Eye (tissue), 1 donor: ENCODE results near the gene ATP5F1A.

Experiments
- DNase-seq: peaks from one replicate; pipeline ENCODE4 v3.0.0-alpha.2; 2015

The ATP5F1A gene

DNA sequence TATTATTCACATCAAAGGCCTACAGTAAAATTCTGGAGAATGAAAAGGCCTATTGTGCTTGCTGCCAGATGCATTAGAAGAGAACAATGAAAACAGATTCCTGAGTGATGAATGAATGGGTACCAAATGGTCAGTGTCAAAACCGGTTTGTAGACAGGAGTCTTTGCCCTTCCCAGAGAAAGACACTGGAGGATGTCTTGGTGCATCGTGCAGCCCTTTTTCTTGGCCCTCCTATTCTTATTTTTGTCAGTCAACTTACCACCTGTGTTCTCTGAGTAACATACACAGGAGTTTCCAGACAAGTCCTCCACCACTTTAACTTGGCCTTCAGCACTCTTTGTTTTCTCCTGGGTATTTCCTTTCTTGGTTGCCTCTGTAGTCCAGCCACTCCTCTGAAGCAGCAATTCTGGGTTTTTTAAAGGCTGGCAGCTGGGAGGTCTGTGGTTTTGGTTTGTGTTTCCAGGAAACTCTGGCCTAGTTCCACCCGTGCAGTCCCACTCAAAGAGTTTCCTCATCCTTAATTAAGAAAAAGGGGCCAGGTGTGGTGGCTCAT lies 55.4 kb downstream of the ATP5F1A start:
- peak; percentile 88 for DNase-seq

DNA sequence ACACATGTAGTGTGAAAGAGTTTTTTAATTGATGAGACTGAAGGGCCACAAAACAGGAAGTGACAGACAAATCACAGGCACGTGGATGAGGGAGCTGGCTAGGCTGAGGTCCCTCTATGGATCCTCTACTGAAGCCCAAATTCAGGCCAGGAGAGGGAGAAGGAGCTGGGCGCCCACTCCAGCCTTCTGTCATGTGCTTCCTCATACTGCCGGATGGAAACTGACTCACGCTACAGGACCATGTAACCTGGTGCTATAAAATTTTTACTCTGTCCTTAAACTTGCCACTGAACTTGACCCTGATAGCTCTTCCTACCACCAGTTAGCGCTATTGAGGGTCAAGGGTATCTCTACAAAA lies 57.4 kb downstream of the ATP5F1A start:
- no peak for DNase-seq

DNA sequence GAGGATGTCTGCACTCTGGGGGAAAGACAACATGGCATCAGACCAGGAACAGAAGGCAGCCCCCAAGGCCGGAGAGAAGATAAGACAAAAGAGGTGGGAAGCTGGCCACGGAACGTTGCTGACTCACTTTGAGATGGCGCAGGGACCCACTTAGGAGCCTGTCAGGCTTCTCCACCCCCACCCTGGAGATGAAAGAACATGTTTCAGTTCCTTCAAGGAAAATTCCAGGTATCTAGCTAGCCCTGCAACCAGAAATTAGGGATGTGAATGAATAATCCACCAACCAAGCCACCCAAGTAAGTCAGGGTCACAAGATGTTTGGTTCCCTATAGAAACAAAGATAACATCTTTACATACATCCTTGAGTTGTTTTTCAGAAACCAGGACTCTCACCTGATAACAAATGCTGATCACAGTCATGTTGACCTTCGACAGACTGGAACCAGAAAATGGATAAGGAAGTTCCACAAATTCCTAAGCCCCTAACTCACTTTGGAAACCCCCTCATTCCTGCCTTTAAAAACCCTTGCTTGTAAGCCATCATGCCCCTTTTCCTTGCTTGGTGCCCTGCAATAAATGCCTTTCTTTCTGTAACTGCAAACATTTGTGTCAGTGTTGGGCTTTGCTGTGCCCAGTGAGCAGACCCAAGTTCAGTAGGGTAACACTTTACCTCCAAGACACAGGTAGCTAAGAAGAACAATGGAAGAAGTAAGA lies 57.9 kb downstream of the ATP5F1A start:
- no peak for DNase-seq

DNA sequence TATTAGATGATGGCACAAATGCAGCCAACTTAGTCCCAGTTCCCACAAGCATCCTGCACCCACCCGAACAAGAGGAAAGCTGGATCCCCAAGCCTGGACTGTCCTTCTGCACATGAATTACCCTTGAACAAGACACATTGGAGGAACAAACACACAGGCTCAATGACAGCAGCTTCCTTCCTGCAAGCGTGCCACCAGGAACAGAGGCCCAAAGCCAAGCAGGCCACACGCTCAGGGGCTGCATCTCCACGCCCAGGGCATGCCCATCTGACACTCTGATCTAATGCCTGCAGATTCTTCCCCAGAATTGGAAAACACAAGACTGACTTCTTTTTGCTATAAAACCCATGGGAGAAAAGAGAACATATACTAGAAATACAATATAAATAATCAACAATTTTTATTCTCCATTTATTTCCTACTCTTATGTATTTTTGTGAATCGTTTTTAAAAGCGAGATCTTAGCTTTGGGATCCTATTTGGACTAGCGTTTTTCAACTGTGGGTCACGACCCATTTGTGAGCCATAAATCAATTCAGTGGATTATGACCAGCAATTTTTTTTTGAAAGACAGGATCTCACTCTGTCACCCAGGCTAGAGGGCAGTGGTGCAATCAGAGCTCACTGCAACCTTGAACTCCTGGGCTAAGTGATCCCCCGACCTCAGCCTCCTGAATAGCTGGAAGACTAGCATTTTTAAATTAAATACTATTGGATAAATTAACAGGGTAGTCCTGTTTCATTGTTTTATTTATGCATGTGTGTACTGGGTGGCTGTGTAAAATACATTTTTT lies 60.4 kb downstream of the ATP5F1A start:
- no peak for DNase-seq

DNA sequence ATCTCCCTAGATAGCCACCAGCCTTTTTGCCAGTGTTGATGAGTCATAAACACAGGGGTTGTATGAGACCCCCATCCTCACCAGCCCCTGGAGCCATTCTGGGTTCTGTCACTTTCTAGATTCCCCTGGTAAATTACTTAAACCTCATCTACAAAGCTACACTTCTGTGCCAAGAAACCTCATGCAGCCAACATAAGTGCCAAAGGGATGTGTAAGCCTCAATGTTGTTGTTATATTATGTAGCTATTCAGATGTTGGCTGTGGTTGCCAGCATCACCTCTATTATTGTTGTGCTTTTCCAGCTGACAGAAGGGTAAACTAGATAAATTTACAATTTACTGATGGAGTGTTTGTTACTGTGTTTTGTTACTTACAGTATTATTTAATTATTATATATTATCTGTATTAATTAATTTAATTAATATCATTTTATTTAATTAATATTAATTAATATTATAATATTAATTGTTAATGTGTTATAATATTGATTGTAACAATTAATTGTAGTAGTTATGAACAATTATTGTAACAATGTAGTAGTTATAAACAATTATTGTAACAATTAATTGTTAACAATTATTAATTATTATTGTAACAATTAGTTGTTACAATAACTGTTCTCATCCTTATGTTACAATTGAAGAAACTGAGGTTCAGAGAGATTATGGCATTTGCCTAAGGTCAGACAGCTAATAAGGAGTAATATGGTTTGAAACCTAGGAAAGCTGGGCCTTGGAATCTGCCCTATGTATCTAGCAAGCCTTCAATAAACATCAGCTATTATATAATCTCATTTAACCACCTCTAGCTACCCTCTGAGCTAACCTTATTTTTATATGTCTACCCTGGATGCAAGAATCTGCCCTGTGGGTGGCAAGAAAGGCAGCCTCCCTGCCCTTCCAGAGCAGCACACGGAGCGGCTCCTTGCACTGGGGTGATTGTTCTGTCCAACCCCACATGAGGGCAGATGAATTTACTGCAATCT lies 62.1 kb downstream of the ATP5F1A start:
- DNase-seq = no peak

DNA sequence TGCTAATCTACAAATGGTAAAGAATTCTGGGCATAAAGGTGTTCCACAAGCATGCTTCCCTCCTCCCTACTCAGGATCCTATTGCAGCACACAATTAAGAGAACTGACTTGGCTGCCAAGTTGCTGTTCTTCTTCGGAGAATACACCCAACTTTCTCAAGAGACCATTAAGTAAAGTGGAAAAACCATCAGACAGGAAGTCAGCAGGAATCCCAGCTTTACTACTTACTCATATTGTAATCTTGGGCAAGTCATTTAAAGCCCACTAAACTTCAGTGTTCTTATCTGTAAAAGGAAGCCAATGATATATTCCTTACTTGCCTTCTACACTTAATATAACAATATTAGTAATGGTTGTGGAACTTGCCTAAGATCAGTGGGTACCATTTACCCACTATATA lies 63.9 kb downstream of the ATP5F1A start:
- DNase-seq = no peak

DNA sequence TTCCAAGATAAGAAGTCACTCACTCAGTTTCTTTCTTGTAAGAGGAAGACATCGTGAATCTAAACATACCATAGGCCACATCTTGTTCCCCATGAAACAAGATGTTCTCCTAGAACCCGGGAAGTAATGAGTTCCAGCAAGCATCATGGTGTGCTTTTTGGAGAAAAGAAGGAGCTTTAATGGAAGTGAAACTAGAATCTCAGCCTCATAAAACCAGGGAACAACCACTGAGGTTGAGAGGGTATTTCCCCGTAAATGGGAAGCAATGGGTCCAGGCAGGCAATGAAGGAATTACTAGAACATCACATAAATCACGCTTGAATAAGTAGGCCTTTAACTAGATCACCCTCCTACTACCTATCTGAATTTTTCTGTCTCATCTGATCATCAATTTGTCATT lies 66.4 kb downstream of the ATP5F1A start:
- no peak for DNase-seq
